ENCODE data around the gene PDRG1.
A peak's percentile ranks its signal among the peaks of the same experiment; 100 is the strongest.

The PDRG1 gene

GRCh38 chr20:31968291-31969126 is 16.7 kb upstream of the PDRG1 start:
- TF ChIP-seq CTCF (conservative IDR thresholded peaks at IDR 0.05; ENCODE audit: low read depth) = no peak
- no peak overlapping the region for H3K27ac ChIP-seq
- ChIA-PET POLR2A (ENCODE audit: low non-redundant PET) (no interaction called here), CTCF (interaction anchor here (0.6 to 1.2 kb wide), 5 partner anchors 13 to 122 kb away, joined by 3 to 5 read pairs (median 3); partner anchors contain the start of gene PDRG1)
- peak; percentile 97 for DNase-seq (ENCODE audit: low spot score)

DNA sequence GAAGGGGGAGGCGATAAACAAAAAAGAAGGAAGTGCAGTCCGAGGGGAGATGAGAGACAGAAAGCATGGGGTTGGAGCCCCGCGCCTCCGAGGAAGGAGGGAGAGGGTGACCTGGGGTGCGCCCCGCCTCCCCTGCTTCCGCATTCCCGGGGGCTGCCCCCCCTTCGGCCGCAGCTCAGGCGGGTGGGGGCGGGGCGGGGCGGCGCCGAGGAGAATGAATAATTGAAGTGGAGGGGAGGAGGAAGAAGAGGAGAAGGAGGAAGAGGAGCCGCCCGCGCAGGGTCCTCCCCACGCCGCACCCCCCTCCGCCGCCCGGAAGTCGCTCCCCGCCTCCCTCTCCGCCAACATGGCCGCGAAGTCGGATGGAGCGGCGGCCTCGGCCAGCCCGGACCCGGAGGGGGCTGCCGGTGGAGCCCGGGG is 16.0 kb upstream of the PDRG1 start, which contains the start of gene XKR7:
XKR7 (plus strand) TSS at position 322 of the 420 bp plus-strand sequence; CDS start at position 347, 25 bp downstream.
- TF ChIP-seq CTCF (conservative IDR thresholded peaks at IDR 0.05; ENCODE audit: low read depth) = no peak
- DNase-seq (ENCODE audit: low spot score) = no peak
- CTCF ChIA-PET = interaction anchor here (1.2 kb wide), 2 partner anchors 64 to 121 kb away, joined by 3 read pairs; no protein-coding TSS in a partner anchor
- no peak within 1 kb of the TSS for H3K27ac ChIP-seq
- POLR2A ChIA-PET (ENCODE audit: low non-redundant PET) = no interaction called here

- ChIA-PET POLR2A (ENCODE audit: low non-redundant PET) (no interaction called here), CTCF (interaction anchor here (0.8 kb wide), 1 partner anchor 114 kb away, joined by 4 read pairs; no protein-coding TSS in a partner anchor)
- TF ChIP-seq CTCF (conservative IDR thresholded peaks at IDR 0.05; ENCODE audit: low read depth) = no peak
- DNase-seq (ENCODE audit: low spot score) = no peak
- H3K27ac ChIP-seq = no peak overlapping the region
Measured at GRCh38 chr20:31966991-31967655, 15.3 kb upstream of the PDRG1 start.

GRCh38 chr20:31963889-31964288 is 12.0 kb upstream of the PDRG1 start:
- H3K27ac ChIP-seq = no peak overlapping the region
- TF ChIP-seq CTCF (conservative IDR thresholded peaks at IDR 0.05; ENCODE audit: low read depth) = no peak
- ChIA-PET POLR2A (ENCODE audit: low non-redundant PET) (interaction anchor here (0.5 kb wide), 1 partner anchor 139 kb away, joined by 3 read pairs; no protein-coding TSS in a partner anchor), CTCF (interaction anchor here (1.0 to 1.7 kb wide), 4 partner anchors 12 to 141 kb away, joined by 4 to 11 read pairs (median 4); partner anchors contain the start of gene PDRG1)
- no peak for DNase-seq (ENCODE audit: low spot score)

GRCh38 chr20:31962761-31963160 is 10.9 kb upstream of the PDRG1 start:
- CTCF ChIA-PET = interaction anchor here (0.5 to 1.6 kb wide), 5 partner anchors 11 to 140 kb away, joined by 4 to 8 read pairs (median 5); partner anchors contain the start of gene PDRG1
- DNase-seq (ENCODE audit: low spot score) = no peak
- H3K27ac ChIP-seq = no peak overlapping the region
- TF ChIP-seq CTCF (conservative IDR thresholded peaks at IDR 0.05; ENCODE audit: low read depth) = no peak
- POLR2A ChIA-PET (ENCODE audit: low non-redundant PET) = no interaction called here
